HG03280 (cell line): ENCODE data around the gene BCDIN3D.
"Not testable (repeated sequence)": the region's sequence is repeated elsewhere in the genome, so short reads cannot be mapped to it uniquely, and the experiment has no call there.

Experiments
- ATAC-seq: cut with Tn5 transposase; IDR thresholded peaks from one replicate; pipeline ENCODE4 v1.9.1; 2021; ENCODE audit warnings: mild to moderate bottlenecking, moderate library complexity; ENCODE audit not compliant: unreplicated experiment

Gene BCDIN3D

GRCh38 chr12:49877066-49877465 lies 34.2 kb upstream of the BCDIN3D start:
- ATAC-seq = no peak

DNA sequence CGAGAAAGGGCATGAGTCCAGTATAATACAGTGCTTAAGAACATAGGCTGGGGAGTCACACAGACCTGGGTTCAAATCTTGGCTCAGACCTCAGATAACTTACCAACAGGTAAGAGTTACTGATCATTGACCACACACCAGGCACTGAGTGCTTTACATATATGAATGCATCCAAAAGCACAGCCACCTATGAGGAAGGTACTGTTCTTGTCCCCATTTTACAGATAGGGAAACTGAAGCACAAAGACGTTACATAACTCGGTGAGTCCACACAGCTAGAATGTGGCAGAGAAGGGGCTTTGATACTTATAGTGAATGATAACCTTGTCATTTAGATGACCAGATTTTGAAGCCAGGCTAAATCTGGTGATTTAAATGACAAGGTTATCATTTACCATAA lies 33.2 kb upstream of the BCDIN3D start:
- ATAC-seq = no peak

DNA sequence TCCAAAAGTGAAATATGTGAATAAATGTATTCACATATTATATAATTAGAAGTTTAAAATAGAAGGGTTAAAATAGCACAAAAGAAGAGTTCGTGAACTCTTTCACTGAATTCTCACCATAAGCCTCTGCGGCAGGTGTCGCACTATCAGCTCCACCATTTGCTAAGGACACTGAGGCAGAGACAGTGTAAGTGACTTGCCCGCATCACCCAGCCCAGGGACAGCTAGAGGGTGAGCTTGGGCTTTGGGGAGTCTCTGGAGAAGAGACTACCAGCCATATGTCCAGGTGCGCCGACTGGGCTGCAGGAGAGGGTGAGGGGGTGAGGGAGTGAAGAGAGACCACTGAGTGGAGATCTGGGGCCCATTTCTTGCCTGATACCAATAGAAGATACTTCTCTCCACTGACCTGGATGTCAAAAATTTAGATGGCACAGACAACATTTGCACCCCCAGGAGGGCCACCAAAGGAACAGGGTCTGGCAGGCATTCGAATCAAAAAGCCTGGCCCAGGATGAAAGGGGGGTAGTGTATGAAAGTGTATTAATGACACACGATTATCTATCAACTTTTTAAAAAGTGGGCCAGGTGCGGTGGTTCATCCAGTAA lies 32.3 kb upstream of the BCDIN3D start:
- ATAC-seq = no peak

GRCh38 chr12:49874142-49874897 lies 31.4 kb upstream of the BCDIN3D start:
- ATAC-seq = no peak

GRCh38 chr12:49873361-49873934 lies 30.5 kb upstream of the BCDIN3D start:
- ATAC-seq = no peak

DNA sequence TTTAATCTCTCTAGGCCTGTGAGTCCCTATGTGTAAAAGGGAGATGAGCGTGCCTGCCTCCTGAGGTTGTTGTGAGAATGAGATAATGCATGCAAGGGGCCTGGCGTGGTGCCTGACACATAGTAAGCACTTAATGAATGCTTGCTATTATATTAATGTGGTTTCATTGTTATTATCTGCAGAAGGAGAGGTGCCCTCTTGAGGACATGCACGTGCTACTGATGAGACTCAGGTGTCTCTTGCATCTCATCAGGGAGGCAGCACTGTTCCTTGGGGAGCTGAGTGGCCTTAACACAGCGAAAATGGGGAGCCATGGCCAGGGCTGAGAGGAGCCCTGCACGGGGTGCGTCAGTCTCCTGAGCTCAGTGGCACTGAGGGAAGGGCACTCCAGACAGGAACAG lies 29.9 kb upstream of the BCDIN3D start:
- ATAC-seq = no peak

GRCh38 chr12:49872381-49872780 lies 29.5 kb upstream of the BCDIN3D start:
- no peak for ATAC-seq

DNA sequence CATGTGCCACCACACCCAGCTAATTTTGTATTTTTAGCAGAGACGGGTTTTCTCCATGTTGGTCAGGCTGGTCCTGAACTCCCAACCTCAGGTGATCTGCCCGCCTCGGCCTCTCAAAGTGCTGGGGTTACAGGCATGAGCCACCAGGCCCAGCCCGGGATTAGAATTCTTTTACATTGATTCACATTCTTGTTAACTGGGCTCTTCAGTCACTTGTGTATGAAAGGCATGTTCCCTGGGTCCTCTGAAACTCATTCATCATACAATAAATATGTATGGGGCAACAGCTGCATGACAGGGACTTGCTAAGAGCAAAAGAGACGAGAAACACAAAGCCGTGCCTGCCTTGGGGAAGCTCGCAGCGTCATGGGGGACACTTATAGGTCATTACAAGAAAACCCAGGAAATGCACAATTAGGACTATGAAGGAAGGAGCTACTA lies 28.9 kb upstream of the BCDIN3D start:
- not testable (repeated sequence) for ATAC-seq

DNA sequence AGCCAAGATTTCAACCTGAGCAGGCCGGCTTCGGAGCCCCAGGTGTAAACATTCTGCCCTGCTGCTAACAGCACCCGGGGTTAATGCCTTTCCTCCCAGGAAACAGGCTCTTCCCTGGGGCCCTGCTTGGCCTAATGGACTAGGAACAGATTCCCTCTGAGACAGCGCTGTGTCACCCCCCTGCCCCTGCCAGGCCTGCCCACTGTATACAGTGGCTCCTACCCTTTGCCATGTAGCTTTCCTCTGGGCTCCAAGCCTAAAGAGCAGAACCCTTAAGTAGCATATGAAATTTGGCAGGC lies 28.3 kb upstream of the BCDIN3D start:
- ATAC-seq = no peak

GRCh38 chr12:49870501-49871262 lies 27.8 kb upstream of the BCDIN3D start:
- no peak for ATAC-seq

- no peak for ATAC-seq
These were observed 27.1 kb upstream of the BCDIN3D start for GRCh38 chr12:49869816-49870500.

DNA sequence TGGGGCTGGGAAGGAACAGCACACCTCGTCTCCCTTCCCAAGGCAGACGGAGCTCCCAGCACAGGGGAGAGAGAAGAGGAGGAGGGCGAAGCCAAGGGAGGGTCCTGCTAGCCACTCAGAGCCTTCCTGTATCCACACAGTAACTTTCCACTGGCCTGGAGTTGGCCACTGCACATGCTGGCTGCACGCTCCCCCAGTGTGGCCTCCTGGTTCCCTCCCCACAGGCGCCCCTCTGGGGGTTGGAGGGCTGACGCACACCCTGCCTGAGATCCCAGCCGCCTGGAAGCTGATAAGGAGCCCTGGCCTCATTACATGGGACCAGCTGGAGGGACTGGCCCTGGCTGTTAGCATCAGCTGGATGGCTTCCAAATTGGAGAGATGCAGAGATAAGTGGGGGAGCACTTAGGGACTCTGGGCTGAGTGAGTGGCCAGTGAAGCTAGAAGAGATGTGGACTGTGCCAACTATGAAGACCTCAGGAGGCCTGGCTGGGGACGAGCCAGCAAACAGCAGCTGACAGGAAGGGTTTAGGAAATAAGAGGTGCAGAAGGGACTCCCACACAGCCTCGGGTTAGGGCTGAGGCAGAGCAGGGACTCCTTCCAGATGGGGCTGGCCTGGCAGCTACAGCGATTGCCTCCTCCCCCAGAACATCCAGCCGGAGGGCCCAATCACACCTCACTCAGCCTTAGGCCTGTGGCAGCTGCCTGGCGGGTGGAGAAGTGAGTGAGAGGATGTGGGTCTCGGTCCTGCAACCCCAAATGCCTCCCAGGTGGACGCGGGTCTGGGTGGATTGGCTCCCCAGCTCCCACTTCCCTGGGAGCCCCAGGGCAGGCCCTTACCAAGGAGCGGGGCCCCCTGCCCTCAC lies 26.3 kb upstream of the BCDIN3D start:
- no peak for ATAC-seq

- no peak for ATAC-seq
These were observed 25.5 kb upstream of the BCDIN3D start for GRCh38 chr12:49868449-49868848.

GRCh38 chr12:49867570-49868341 lies 24.9 kb upstream of the BCDIN3D start:
- no peak for ATAC-seq

- no peak for ATAC-seq
These were observed 24.1 kb upstream of the BCDIN3D start for GRCh38 chr12:49866859-49867569.

DNA sequence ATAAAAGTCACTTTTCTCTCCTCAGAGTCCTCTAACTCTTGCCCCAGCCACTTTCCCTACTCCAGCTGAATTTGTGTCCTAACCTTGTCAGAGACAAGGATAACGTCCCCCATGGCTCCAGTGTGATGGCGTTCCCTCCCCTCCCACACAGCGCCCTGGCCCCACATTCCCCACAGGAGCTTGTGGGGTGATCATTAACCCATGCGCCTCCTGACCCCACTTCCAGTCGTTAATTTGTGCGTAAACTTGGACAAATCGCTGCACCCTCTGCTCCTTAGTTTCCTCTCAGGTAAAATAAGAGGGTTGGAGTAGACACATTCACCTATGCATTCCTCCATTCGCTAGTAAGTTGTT lies 22.9 kb upstream of the BCDIN3D start:
- no peak for ATAC-seq

- ATAC-seq = no peak
These were observed 22.3 kb upstream of the BCDIN3D start for GRCh38 chr12:49865109-49865781.

DNA sequence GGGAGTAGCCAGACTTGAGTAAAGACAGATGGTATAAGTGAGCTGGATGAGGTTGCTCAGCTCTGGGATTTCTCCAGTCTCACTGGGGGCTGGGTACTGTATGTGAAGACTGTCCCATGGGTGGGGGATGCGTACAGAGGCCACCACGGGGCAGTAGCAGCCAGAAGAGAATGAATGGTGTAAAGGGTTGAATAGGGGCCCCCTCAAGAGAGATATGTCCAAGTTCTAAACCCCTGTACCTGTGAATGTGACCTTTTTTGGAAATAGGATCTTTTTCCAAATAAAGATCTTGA lies 21.8 kb upstream of the BCDIN3D start:
- ATAC-seq = no peak
